Ovary (tissue), 9 donors: ENCODE data around the gene RORC. TPM values are rescaled to one million over a fixed set of nuclear protein-coding genes. Genes with fewer than 3 reads are reported as not detected.
"Not testable (repeated sequence)": the region's sequence is repeated elsewhere in the genome, so short reads cannot be mapped to it uniquely, and the experiment has no call there.

Experiments used
- DNase-seq, 5 donors: peaks; one replicate each; pipeline ENCODE4 v3.0.0-alpha.2; 2019 to 2020
- H3K27ac ChIP-seq, 2 donors: fragments of 200-600 bp; one replicate each; pipeline versions ENCODE4 v1.5.1 to v1.8.0; 2019 to 2022
- H3K27me3 ChIP-seq: fragments of 200-600 bp; one replicate; pipeline ENCODE4 v1.8.0; 2022
- H3K36me3 ChIP-seq: fragments of 200-600 bp; sonication (generic); one replicate; pipeline ENCODE4 v1.5.1; 2019
- H3K4me1 ChIP-seq: one replicate; pipeline ENCODE4 v1.8.1; 2013; ENCODE audit warnings: mild to moderate bottlenecking, moderate library complexity; ENCODE audit not compliant: insufficient read depth
- H3K4me3 ChIP-seq: fragments of 200-600 bp; sonication (generic); one replicate; pipeline ENCODE4 v1.5.1; 2017
- H3K9me3 ChIP-seq, 2 donors: fragments of 200-600 bp in 1 of 2; sonication (generic) in 1 of 2; one replicate each; pipeline versions ENCODE4 v1.5.1 to v1.8.1; 2013 to 2019; ENCODE audit warnings: mild to moderate bottlenecking in 1 of 2, moderate library complexity in 1 of 2
- EP300 ChIP-seq: sonication (generic); formaldehyde crosslinking; IDR thresholded peaks from one replicate; pipeline ENCODE4 v1.6.1; 2017; ENCODE audit warnings: antibody characterized with exemption
- POLR2A ChIP-seq: fragments of 450-650 bp; IDR thresholded peaks from one replicate; pipeline ENCODE4 v1.6.1; 2017; ENCODE audit warnings: antibody characterized with exemption, mild to moderate bottlenecking, moderate library complexity
- WGBS, 3 donors: extraction: QIAGEN DNeasy Blood & Tissue Kit in 1 of 3; methylation state at CpG; one replicate each; pipeline versions ENCODE4 v1.1.5 to v1.1.7; 2013 to 2017; 5-methylcytosine and 5-hydroxymethylcytosine counted together
- intact Hi-C, 4 donors: fragments of 100-400 bp; cut with DNase I; formaldehyde crosslinking; loops; one replicate each; pipeline versions ENCODE4 v1.11.0 to v1.15.1; 2022 to 2023
- polyA plus RNA-seq, 2 donors: library from polyadenylated mRNA; stranded (reverse); fragments of 200-250 nt in 1 of 2; fragments of 350-450 nt in 1 of 2; fragmentation: Illumina TruSeq in 1 of 2; extraction: RNeasy Lipid Tissue Mini Kit (QIAGEN cat#74804) in 1 of 2; gene quantifications; one replicate each; pipeline ENCODE4 v1.2.3, GENCODE V29; 2013 to 2014
- total RNA-seq, 7 donors: library from RNA; depleted of rRNA in 2 of 7; stranded (reverse); fragments of >200 nt in 2 of 7; fragmentation: NEBNext Ultra II Directional in 3 of 7; extraction: Animal tissue kit (Norgen Biotek cat#: 25700) in 3 of 7; gene quantifications; one replicate each; pipeline versions ENCODE4 v1.1.0 to v1.2.4, GENCODE V29; 2016 to 2023
- TF ChIP-seq, protein P1 (sequence below), 3 donors: fragments of 450-650 bp in 2 of 3; fragments of 200-600 bp in 1 of 3; IDR thresholded peaks; one replicate each; pipeline versions ENCODE4 v1.5.1 to v1.8.0; 2016 to 2022; ENCODE audit warnings: antibody characterized with exemption in 3 of 3, mild to moderate bottlenecking in 1 of 3
- donor health status: DM: no; HTN: no; CAD: no; lungs with moderate emphysema.
- donor health status: DM: no; HTN: no; CAD: no.
- donor health status: Bipolar disorder and iron deficiency.
- donor health status: DM: yes; HTN: yes; CAD: no.
- donor health status: DM: no; HTN: no; CAD: no.
- donor health status: DM: yes; HTN: yes; CAD: no.

The RORC gene
- total and polyA plus RNA-seq, 9 donors: 0.18 to 22.3 (median 0.65) TPM

- intact Hi-C loops: no loop called here
- WGBS, 3 donors: 39 to 58% (median 54%) methylated on average over 3 of the region's 3 CpGs
- TF ChIP-seq, protein P1, sequence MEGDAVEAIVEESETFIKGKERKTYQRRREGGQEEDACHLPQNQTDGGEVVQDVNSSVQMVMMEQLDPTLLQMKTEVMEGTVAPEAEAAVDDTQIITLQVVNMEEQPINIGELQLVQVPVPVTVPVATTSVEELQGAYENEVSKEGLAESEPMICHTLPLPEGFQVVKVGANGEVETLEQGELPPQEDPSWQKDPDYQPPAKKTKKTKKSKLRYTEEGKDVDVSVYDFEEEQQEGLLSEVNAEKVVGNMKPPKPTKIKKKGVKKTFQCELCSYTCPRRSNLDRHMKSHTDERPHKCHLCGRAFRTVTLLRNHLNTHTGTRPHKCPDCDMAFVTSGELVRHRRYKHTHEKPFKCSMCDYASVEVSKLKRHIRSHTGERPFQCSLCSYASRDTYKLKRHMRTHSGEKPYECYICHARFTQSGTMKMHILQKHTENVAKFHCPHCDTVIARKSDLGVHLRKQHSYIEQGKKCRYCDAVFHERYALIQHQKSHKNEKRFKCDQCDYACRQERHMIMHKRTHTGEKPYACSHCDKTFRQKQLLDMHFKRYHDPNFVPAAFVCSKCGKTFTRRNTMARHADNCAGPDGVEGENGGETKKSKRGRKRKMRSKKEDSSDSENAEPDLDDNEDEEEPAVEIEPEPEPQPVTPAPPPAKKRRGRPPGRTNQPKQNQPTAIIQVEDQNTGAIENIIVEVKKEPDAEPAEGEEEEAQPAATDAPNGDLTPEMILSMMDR (IDR thresholded peaks at IDR 0.05): no peak
- no peak for TF ChIP-seq POLR2A
- TF ChIP-seq EP300: no peak
- H3K27me3 ChIP-seq: no peaks in the 10 kb centered on the region
- H3K9me3 ChIP-seq: no peaks in the 10 kb centered on the region
- peaks cover 1% of the 10 kb centered on the region for H3K4me1 ChIP-seq
- H3K4me3 ChIP-seq: no peak overlapping the region
- H3K36me3 ChIP-seq: no peaks in the 10 kb centered on the region
- no peak for DNase-seq
- H3K27ac ChIP-seq: no peak overlapping the region
These were observed 26.6 kb upstream of the RORC start for GRCh38 chr1:151858030-151858746.

- DNase-seq: no peak
- H3K27ac ChIP-seq: peak overlapping the region in 1 of 2 donors; percentile 32
- no peaks in the 10 kb centered on the region for H3K27me3 ChIP-seq
- WGBS, 3 donors: 3 to 13% (median 8%) methylated on average over 4 of the region's 4 CpGs
- no peaks in the 10 kb centered on the region for H3K36me3 ChIP-seq
- no peak overlapping the region for H3K4me3 ChIP-seq
- no peaks in the 10 kb centered on the region for H3K9me3 ChIP-seq
- intact Hi-C loops: no loop called here
- peaks cover 1% of the 10 kb centered on the region for H3K4me1 ChIP-seq
- TF ChIP-seq EP300 (no peak), POLR2A (no peak)
- TF ChIP-seq, protein P1 (IDR thresholded peaks at IDR 0.05): no peak
These were observed 24.3 kb upstream of the RORC start for GRCh38 chr1:151855933-151856332.

DNA sequence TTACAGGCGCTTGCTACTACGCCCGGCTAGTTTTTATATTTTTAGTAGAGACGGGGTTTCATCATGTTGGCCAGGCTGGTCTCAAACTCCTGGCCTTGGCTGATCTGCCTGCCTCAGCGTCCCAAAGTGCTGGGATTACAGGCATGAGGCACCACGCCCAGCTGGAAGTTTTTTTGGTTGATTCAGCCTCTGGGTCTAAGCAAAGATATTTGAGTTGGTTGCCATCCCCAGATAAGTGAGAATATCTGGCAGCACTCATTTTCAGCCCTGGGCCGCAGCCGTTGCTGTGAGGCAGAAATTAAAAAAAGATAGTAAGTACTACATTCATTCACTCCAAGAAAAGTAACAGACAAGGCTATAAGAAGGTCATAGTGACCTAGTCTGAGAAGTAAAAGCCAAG lies 23.9 kb upstream of the RORC start:
- H3K4me3 ChIP-seq, intact Hi-C loops, H3K4me1 ChIP-seq, H3K9me3 ChIP-seq, H3K27me3 ChIP-seq, H3K36me3 ChIP-seq: not testable (repeated sequence)
- peak overlapping the region in 1 of 2 donors; percentile 32 for H3K27ac ChIP-seq
- DNase-seq: peak in 3 of 5 donors; percentile 25 to 56 (median 44)
- WGBS, 3 donors: 11 to 15% (median 13%) methylated on average over 8 of the region's 8 CpGs

GRCh38 chr1:151854658-151855057 lies 23.1 kb upstream of the RORC start:
- H3K9me3 ChIP-seq: no peaks in the 10 kb centered on the region
- 73 to 74% (median 74%) methylated on average over 7 of the region's 7 CpGs for WGBS, 3 donors
- no peak for TF ChIP-seq EP300
- no peak for TF ChIP-seq POLR2A
- TF ChIP-seq, protein P1 (IDR thresholded peaks at IDR 0.05): no peak
- H3K4me3 ChIP-seq: no peak overlapping the region
- intact Hi-C loops: no loop called here
- H3K27me3 ChIP-seq: no peaks in the 10 kb centered on the region
- no peaks in the 10 kb centered on the region for H3K36me3 ChIP-seq
- no peak for DNase-seq
- H3K27ac ChIP-seq: no peak overlapping the region
- H3K4me1 ChIP-seq: peaks cover 1% of the 10 kb centered on the region

DNA sequence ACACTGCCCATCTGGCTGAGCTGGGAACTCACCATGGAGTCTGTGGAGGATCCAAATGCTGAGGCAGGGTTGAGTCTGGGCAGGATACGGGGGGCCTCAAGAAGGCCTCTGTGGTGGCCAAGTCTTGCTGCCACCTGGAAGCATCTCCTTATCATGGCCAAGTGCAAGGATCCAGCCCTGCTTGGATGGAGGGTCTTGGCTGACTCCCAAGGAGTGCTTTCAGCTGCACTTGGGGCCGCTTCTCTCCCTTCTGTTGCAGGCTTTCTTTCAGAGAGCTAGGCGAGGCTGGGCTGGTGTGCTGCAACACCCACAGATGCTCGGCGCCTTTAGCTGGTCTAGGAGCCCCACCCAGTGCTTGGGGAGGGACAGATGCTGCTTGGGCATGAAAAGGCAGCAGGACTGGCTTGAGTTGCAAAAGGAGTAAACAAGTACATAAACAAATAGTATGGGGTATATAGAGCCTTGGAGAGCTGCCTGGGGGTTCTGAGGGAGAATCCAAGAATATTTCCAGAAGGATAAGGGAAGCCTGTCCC lies 21.9 kb upstream of the RORC start, which contains the start of gene THEM5:
Gene THEM5 (minus strand): TSS at position 302 of the 533 bp plus-strand sequence. CDS start 147 bp downstream, at position 155.
- Histone ChIP-seq H3K4me1 (peaks cover 4% of the 10 kb centered on the region), H3K27ac (no peak within 1 kb of the TSS), H3K9me3 (no peaks in the 10 kb centered on the region), H3K27me3 (no peaks in the 10 kb centered on the region), H3K36me3 (no peaks in the 10 kb centered on the region), H3K4me3 (no peak within 1 kb of the TSS)
- DNase-seq: no peak
- intact Hi-C loops: no loop called here
- WGBS, 3 donors: 71 to 77% (median 75%) methylated on average over 5 of the region's 5 CpGs
- TF ChIP-seq POLR2A (no peak), EP300 (no peak)
- TF ChIP-seq, protein P1 (IDR thresholded peaks at IDR 0.05): no peak
